Skeletal muscle satellite cell (primary cell): ENCODE measurements around the gene EIF4A3.

Experiments used
- H3K27me3 ChIP-seq: 2 replicates; pipeline ENCODE4 v1.7.0; 2013; ENCODE audit warnings: low read length; ENCODE audit not compliant: control insufficient read depth, insufficient read depth
- H3K36me3 ChIP-seq: 2 replicates; pipeline ENCODE4 v1.7.0; 2013; ENCODE audit warnings: mild to moderate bottlenecking, control low read depth, low read length; ENCODE audit not compliant: insufficient read depth
- H3K4me1 ChIP-seq: 2 replicates; pipeline ENCODE4 v1.7.0; 2013; ENCODE audit warnings: low read length; ENCODE audit not compliant: control insufficient read depth, insufficient read depth
- H3K4me2 ChIP-seq: 2 replicates; pipeline ENCODE4 v1.7.0; 2013; ENCODE audit warnings: mild to moderate bottlenecking, low read length
- H3K4me3 ChIP-seq: 2 replicates; pipeline ENCODE4 v1.7.0; 2013; ENCODE audit warnings: low read length
- H3K9ac ChIP-seq: 2 replicates; pipeline ENCODE4 v1.7.0; 2013; ENCODE audit warnings: mild to moderate bottlenecking, low read depth, low read length, moderate library complexity
- H3K9me3 ChIP-seq: replicated peaks from 2 replicates; pipeline ENCODE4 v1.7.0; 2013; ENCODE audit warnings: mild to moderate bottlenecking, control low read depth, low read length

EIF4A3 gene

GRCh38 chr17:80129006-80129565 lies 17.8 kb downstream of the EIF4A3 start:
- H3K4me1 ChIP-seq: peaks cover 9% of the 10 kb centered on the region
- H3K9ac ChIP-seq: no peak overlapping the region
- no peaks in the 10 kb centered on the region for H3K9me3 ChIP-seq
- no peak overlapping the region for H3K4me2 ChIP-seq
- peaks cover 12% of the 10 kb centered on the region for H3K27me3 ChIP-seq
- H3K4me3 ChIP-seq: no peak overlapping the region
- H3K36me3 ChIP-seq: peaks cover 16% of the 10 kb centered on the region

GRCh38 chr17:80126449-80126715 lies 20.5 kb downstream of the EIF4A3 start:
- H3K9me3 ChIP-seq: no peaks in the 10 kb centered on the region
- H3K36me3 ChIP-seq: no peaks in the 10 kb centered on the region
- H3K4me1 ChIP-seq: peaks cover 9% of the 10 kb centered on the region
- no peak overlapping the region for H3K4me3 ChIP-seq
- H3K4me2 ChIP-seq: peak overlapping the region; percentile 20
- peaks cover 12% of the 10 kb centered on the region for H3K27me3 ChIP-seq
- H3K9ac ChIP-seq: no peak overlapping the region

- no peaks in the 10 kb centered on the region for H3K36me3 ChIP-seq
- H3K4me3 ChIP-seq: no peak overlapping the region
- no peaks in the 10 kb centered on the region for H3K9me3 ChIP-seq
- H3K9ac ChIP-seq: no peak overlapping the region
- peak overlapping the region; percentile 25 for H3K4me2 ChIP-seq
- H3K27me3 ChIP-seq: peaks cover 12% of the 10 kb centered on the region
- H3K4me1 ChIP-seq: peaks cover 9% of the 10 kb centered on the region
Observed at GRCh38 chr17:80125656-80126448, 21.1 kb downstream of the EIF4A3 start.

- Histone ChIP-seq H3K27me3 (peaks cover 12% of the 10 kb centered on the region), H3K4me1 (peaks cover 9% of the 10 kb centered on the region), H3K9ac (no peak overlapping the region), H3K9me3 (no peaks in the 10 kb centered on the region), H3K36me3 (no peaks in the 10 kb centered on the region), H3K4me2 (no peak overlapping the region), H3K4me3 (no peak overlapping the region)
Observed at GRCh38 chr17:80124351-80124981, 22.5 kb downstream of the EIF4A3 start.

- no peak overlapping the region for H3K9ac ChIP-seq
- H3K27me3 ChIP-seq: peaks cover 12% of the 10 kb centered on the region
- no peaks in the 10 kb centered on the region for H3K9me3 ChIP-seq
- no peak overlapping the region for H3K4me2 ChIP-seq
- no peak overlapping the region for H3K4me3 ChIP-seq
- H3K36me3 ChIP-seq: no peaks in the 10 kb centered on the region
- peaks cover 9% of the 10 kb centered on the region for H3K4me1 ChIP-seq
Observed at GRCh38 chr17:80123791-80124190, 23.1 kb downstream of the EIF4A3 start.

GRCh38 chr17:80122926-80123505 lies 23.9 kb downstream of the EIF4A3 start:
- H3K4me1 ChIP-seq: peaks cover 9% of the 10 kb centered on the region
- H3K9ac ChIP-seq: no peak overlapping the region
- no peak overlapping the region for H3K4me3 ChIP-seq
- H3K27me3 ChIP-seq: peaks cover 12% of the 10 kb centered on the region
- no peak overlapping the region for H3K4me2 ChIP-seq
- no peaks in the 10 kb centered on the region for H3K36me3 ChIP-seq
- no peaks in the 10 kb centered on the region for H3K9me3 ChIP-seq

GRCh38 chr17:80122026-80122575 lies 24.8 kb downstream of the EIF4A3 start:
- Histone ChIP-seq H3K4me3 (no peak overlapping the region), H3K9me3 (no peaks in the 10 kb centered on the region), H3K27me3 (peaks cover 6% of the 10 kb centered on the region), H3K9ac (no peak overlapping the region), H3K4me2 (no peak overlapping the region), H3K36me3 (no peaks in the 10 kb centered on the region), H3K4me1 (peaks cover 9% of the 10 kb centered on the region)

- Histone ChIP-seq H3K36me3 (no peaks in the 10 kb centered on the region), H3K4me3 (no peak overlapping the region), H3K9me3 (no peaks in the 10 kb centered on the region), H3K9ac (no peak overlapping the region), H3K4me2 (no peak overlapping the region), H3K4me1 (no peaks in the 10 kb centered on the region), H3K27me3 (no peaks in the 10 kb centered on the region)
Observed at GRCh38 chr17:80119839-80120238, 27.1 kb downstream of the EIF4A3 start.

- Histone ChIP-seq H3K27me3 (no peaks in the 10 kb centered on the region), H3K9me3 (no peaks in the 10 kb centered on the region), H3K36me3 (no peaks in the 10 kb centered on the region), H3K4me1 (no peaks in the 10 kb centered on the region), H3K4me3 (no peak overlapping the region), H3K4me2 (no peak overlapping the region), H3K9ac (no peak overlapping the region)
Observed at GRCh38 chr17:80119271-80119791, 27.6 kb downstream of the EIF4A3 start.

- no peaks in the 10 kb centered on the region for H3K4me1 ChIP-seq
- no peak overlapping the region for H3K4me2 ChIP-seq
- H3K9ac ChIP-seq: no peak overlapping the region
- H3K4me3 ChIP-seq: no peak overlapping the region
- no peaks in the 10 kb centered on the region for H3K36me3 ChIP-seq
- no peaks in the 10 kb centered on the region for H3K9me3 ChIP-seq
- H3K27me3 ChIP-seq: no peaks in the 10 kb centered on the region
Observed at GRCh38 chr17:80118601-80119270, 28.2 kb downstream of the EIF4A3 start.
